GM19043 (cell line): ENCODE measurements around the gene ZNF526.

ENCODE experiments used
- ATAC-seq: cut with Tn5 transposase; IDR thresholded peaks from one replicate; pipeline ENCODE4 v1.9.1; 2021; ENCODE audit warnings: low read depth; ENCODE audit not compliant: unreplicated experiment

The ZNF526 gene

GRCh38 chr19:42193706-42194105 is 26.4 kb upstream of the ZNF526 start:
- no peak for ATAC-seq

- no peak for ATAC-seq
These were observed 23.8 kb upstream of the ZNF526 start for GRCh38 chr19:42196011-42197001.

- ATAC-seq: no peak
These were observed 22.7 kb upstream of the ZNF526 start for GRCh38 chr19:42197375-42197817.

GRCh38 chr19:42198676-42199439 is 21.3 kb upstream of the ZNF526 start:
- peak; percentile 46 for ATAC-seq

GRCh38 chr19:42199440-42200115 is 20.5 kb upstream of the ZNF526 start:
- peak; percentile 38 for ATAC-seq

- ATAC-seq: no peak
These were observed 19.9 kb upstream of the ZNF526 start for GRCh38 chr19:42200116-42200715.

GRCh38 chr19:42201489-42202289 is 18.4 kb upstream of the ZNF526 start:
- no peak for ATAC-seq

- no peak for ATAC-seq
These were observed 17.7 kb upstream of the ZNF526 start for GRCh38 chr19:42202290-42202880.

GRCh38 chr19:42203700-42204099 is 16.4 kb upstream of the ZNF526 start:
- ATAC-seq: no peak

- ATAC-seq: no peak
These were observed 15.4 kb upstream of the ZNF526 start for GRCh38 chr19:42204664-42205063.

GRCh38 chr19:42206871-42207755 is 13.0 kb upstream of the ZNF526 start:
- no peak for ATAC-seq

GRCh38 chr19:42207767-42208271 is 12.3 kb upstream of the ZNF526 start:
- no peak for ATAC-seq

- ATAC-seq: no peak
These were observed 11.5 kb upstream of the ZNF526 start for GRCh38 chr19:42208612-42209011.

GRCh38 chr19:42212886-42213285 is 7.2 kb upstream of the ZNF526 start:
- ATAC-seq: no peak

- ATAC-seq: no peak
These were observed 5.2 kb upstream of the ZNF526 start for GRCh38 chr19:42214810-42215485.

- ATAC-seq: no peak
These were observed 3.2 kb upstream of the ZNF526 start for GRCh38 chr19:42216653-42217519.
